ENCODE measurements around the gene NKAIN2.
"Not testable (repeated sequence)": the region's sequence is repeated elsewhere in the genome, so short reads cannot be mapped to it uniquely, and the experiment has no call there.

The NKAIN2 gene

DNA sequence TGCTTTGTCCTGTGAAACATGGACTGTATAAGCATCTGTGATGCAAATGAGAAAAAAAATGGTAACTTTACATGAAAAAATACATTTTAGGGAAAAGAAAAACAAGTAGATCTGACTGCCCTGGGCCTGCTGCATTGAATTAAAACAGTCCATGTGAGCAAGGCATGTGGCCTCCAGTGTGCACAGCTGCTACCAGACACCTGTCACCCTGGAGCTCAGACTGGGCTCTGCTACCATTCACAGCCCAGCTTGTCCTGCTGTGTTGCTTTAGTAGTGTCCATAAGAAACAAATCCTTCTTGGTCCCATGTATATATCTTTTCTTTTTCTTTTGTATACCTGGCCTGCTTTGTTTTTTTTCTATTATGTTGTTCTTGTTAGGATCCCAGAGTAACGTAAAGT is 315.9 kb downstream of the NKAIN2 start:
- no peak for DNase-seq

DNA sequence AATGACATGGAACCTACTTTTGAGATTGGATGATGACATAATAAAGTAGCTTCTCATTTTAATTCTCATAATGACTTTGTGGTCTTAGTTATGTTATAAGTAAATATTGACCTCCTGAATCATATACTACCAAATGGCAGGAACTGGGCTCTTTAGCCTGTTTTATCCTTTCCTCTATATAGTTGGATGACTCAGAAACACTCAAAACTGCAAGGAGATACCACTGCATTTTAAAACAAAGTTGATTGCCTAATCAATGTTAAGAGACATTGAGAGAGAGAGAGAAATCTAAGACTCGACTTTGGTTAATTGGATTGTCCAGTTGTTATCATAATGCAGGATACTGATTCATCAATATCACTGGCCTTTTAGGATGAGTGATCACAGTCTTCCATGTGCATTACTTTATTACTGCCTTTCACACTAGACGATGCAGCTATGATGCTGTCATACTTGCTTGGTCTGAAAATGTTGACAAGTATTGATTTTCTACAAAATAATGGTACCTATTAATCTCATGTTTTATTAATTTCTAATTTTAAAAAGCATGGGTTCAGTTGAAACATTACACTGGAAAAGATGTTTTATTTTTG is 320.0 kb downstream of the NKAIN2 start:
- DNase-seq: no peak

DNA sequence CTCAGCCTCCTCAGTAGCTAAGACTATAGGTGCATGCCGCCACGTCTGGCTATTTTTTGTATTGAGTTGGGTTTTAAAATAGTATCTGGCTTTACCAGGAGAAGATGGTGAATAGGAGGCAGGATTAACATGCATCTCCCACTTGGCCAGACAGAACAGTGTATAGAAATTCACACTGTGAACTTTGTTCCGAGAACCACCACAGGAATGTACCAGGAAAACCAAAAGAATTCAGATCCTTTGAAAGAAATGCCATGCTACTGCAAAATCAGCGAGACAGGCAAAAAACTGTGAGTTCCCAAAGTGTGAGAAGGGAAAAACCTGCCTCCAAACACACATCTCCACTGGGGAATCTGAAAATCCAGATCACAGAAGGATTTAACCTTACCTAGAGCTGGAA is 327.6 kb downstream of the NKAIN2 start:
- no peak for DNase-seq

DNA sequence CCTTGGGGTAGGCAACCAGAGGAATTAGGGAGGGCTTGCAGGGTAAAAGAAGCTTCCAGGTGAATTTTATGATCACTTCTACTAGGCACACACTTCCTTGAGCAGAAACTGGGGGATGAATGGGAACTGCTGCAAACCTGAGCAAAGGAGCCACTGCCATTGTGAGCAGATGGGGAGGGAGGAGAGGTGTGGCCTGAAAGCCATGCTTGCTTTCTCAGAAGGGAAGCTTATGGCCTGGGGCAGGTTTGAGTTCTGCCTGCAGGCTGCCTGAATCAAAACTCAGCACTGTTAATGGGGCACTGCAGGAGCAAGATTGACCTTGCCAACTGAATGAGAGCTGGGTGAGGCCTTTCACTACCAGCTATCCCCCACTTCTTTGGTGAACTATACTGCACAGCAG is 328.1 kb downstream of the NKAIN2 start:
- no peak for DNase-seq

DNA sequence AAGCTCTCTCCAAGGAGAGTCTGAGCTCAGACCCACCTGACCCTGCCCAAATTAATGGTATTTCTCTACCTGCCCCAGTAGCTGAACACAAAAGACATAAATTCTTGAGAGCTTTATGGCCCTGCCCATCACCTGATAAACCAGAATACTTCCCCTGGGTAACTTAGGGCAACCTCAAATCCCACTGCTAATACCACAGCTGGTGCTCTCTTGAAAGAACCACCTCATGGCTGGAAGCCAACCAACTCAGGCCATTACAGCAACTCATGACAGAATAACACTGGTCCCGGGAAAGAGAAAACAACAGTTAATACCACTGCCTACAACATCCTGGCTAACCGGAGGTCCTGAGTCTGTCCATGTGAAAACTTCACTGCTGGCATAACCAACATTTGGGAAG is 328.6 kb downstream of the NKAIN2 start:
- DNase-seq: no peak

DNA sequence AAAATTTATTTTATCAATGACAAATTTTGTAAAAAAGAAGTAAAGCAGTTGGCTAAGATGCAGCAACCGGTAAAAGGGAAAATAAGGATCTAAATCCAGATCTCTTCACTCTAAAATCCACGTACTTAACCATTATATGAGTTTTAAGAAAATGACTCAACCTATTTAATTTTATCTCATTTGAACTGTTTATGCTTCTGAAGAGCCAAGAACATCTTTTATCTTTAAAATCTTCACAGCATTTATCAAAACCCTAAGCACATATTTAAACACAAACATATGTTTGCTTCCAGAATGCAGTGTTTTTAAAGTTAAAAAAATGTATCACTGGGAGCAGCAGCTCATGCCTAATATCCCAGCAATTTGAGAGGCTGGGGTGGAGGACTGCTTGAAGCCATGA is 339.2 kb downstream of the NKAIN2 start:
- DNase-seq: no peak

DNA sequence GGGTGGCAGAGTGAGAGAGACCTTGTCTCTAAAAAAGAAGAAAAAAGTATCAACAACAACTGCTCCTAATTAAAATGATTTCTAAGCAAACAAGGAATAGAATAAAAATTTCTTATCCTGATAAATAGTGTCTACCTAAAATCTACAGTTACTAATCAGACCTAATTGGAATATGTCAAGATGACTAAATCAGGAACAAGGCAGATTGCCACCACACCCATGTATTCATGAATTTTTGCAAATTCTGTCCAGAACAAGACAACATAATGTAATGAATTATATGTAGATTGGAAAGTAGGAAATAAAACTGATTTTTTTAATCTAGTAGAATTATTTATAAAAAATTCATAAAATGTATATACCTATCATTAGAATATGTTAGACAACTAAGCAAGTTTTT is 339.8 kb downstream of the NKAIN2 start:
- DNase-seq: no peak

DNA sequence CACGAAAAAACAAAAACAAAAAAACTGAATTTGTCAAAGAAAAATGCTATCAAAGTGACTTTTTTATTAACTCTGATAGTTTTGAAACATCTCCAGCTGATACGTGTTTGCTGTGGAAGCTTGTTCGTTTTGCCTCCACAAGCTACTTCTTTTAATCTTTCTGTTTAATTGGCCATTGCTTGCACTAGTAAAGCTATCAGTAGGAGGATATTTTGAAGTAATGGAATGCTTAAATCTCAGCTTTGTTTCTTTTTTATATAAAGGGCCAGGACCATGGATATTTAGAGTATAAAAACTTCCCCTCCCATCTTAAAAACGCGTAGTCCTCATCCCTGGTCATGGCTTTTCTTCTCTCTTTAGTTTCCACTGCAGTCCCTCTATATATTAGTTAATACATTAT is 344.0 kb downstream of the NKAIN2 start:
- no peak for DNase-seq

DNA sequence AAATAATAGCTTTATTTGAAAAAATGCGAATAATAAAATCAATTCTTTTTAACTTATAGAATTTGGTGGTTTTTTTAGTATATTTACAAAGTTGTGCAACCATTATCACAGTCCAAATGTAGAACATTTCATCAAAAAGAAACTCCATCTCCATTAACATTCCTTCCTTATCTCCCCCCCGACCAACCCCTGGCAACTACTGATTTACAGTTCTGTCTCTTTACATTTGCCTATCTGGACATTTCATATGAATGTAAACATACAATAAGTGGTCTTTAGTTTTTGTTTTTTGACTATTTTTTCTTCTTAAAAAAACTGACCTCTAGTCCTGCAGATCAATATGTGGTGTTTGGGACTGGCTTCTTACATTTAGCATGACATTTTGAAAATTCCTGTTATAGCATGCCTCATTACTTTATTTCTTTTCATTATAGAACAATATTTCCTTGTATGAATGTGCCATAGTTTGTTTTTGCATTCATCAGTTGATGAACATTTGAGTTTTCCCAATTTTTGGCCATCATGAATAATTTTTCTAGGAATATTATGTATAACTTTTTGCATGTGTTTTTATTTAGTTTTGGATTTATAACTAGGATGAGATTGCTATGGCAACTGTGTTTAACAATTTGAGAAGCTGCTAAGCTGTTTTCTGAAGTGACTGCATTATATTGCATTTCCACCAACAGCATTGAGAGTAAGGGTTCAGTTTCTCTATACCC is 344.7 kb downstream of the NKAIN2 start:
- DNase-seq: no peak

DNA sequence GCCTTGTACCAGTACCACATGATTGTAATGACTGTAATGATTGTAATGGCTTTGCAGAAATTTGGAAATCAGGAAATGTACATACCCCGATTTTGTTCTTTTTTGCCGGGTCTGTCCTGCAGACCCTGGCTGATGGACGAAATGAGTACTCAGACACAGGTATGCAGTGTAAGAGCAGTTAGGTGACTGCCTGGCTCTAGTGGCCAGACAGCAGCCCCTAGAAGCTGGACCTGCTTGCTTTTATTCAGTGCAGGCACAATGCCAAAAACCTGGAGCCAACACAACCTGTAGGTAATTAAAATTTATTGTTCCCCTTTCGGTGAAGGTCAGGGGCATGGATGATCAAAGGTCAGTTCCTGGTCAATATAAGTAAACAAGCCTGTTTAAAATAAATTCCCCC is 346.0 kb downstream of the NKAIN2 start:
- no peak for DNase-seq

DNA sequence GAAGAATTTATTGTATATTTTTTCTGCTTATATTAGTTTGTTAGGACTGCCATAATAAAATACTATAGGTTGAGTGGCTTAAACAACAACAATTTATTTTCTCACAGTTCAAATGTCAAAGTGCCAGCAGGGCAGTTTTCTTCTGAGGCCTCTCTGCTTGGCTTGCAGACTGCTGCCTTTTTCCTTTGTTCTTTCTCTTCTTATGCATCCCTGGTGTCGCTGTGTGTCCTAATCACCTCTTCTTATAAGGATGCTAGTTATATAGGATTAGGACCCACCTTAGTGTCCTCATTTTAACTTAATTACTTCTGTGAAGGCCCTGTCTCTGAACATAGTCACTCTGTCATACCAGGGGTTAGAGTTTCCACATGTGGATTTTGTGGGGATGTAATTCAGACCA is 354.4 kb downstream of the NKAIN2 start:
- DNase-seq: no peak

DNA sequence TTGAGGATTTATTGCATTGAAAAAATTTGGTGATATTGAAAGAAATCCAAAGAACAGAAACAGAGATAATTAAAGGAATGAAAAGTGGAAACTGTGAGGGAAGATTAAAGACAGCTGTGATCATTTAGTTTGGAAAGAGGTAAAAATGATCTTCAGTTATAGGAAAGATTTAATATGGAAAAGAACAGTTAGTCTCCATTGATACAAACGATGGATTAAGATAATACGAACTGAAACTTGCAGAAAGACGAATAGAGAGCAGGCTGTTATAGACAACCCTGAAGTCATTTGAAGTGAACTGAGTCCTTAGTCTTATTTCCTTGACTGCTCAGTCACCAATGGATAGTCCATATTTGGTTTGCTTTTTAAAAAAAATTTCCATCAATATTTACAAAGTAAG is 360.0 kb downstream of the NKAIN2 start:
- DNase-seq: no peak

DNA sequence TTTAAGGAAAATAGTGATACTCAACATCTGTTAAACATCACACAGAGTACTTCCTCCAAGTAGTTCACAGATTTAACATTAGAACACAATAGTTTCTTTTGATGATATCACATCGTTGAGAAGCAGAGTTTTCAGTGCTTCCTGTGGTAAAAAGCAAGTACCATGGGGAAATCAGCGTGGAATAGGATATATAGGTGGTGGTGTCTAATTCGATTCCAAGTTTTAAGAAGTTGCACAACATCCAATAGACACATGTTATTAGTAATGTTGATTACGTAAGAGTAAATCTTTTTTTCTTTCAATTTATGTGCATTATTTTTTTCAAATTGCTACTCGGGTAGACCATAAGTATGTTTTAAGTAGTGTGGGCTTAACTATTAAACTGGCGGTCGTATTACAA is 360.7 kb downstream of the NKAIN2 start:
- no peak for DNase-seq

DNA sequence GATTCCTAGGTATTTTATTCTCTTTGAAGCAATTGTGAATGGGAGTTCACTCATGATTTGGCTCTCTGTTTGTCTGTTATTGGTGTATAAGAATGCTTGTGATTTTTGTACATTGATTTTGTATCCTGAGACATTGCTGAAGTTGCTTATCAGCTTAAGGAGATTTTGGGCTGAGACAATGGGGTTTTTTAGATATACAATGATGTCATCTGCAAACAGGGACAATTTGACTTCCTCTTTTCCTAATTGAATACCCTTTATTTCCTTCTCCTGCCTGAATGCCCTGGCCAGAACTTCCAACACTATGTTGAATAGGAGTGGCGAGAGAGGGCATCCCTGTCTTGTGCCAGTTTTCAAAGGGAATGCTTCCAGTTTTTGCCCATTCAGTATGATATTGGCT is 363.6 kb downstream of the NKAIN2 start:
- DNase-seq: not testable (repeated sequence)

DNA sequence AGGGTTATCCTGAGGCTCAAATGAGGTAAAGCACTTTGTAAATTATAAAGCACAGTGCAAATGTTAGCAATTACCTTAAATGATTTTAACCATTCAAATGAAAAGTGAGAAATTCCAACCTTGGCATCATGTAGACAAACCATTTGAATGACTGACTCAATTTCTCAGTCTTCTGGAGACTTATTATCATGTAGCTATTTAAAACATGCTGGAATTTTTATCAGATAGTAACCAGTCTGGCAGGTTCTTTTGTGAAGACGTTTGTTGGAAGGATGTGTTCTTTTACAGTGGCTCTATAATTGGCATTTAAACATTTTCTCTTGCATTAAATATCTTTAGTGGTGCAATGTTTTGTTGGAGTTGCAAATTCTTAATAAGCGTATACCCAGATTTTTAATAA is 386.6 kb downstream of the NKAIN2 start:
- no peak for DNase-seq

DNA sequence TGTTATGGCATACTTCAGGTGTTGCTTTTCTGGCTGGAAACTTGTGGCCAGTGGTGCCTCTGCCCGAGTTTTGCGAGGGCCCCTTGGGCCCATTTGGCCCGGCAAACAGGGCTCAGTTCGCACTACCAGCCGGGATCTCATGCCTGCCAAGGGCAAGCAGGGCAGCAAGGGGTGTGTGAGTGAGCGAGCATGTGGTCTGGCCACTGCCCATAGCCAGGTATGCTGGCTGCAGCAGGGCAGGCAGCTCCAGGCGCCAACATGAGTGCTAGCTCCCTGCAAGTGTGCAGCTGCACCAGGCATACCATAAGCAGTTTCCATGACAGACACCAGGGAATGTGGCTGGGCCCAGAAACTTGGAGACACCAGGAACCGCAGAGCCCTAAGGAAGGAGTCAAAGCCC is 389.5 kb downstream of the NKAIN2 start:
- no peak for DNase-seq

DNA sequence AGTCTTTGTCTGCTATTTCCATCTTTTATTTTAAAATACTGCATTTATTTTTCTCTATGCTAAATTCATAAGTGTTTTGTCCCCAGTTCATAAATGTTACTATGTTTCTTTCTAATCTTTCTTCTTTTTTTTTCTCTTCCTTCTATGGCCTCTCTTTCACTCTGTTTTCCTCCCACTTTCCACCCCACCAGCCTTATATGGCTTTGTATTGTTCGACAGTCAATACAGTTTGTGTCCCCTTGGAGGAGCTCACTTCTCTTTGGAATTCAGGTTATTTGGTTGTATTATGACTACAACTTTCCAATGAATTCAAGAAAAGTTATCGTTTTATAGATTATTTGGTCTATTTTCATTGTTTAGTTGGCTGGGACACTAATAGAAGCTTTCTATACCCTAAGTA is 393.5 kb downstream of the NKAIN2 start:
- no peak for DNase-seq

DNA sequence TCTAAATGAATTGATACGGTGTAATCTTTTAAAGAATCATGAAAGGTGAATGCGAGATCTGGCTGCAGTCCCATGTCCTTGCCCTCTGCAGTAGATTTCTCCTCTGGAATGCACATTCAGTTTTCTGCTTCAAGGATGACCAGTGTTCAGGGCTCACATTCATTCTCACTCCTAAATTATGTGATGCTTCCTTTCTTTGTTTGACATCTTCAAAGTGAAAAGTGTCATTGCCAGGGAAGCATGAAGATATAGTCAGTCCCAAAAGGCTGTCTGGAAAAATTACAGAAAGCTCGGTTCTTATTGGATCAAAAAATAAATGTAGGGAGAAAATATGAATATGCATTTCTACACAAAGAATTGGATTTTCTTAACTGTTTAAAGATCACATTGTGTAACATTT is 395.6 kb downstream of the NKAIN2 start:
- no peak for DNase-seq

DNA sequence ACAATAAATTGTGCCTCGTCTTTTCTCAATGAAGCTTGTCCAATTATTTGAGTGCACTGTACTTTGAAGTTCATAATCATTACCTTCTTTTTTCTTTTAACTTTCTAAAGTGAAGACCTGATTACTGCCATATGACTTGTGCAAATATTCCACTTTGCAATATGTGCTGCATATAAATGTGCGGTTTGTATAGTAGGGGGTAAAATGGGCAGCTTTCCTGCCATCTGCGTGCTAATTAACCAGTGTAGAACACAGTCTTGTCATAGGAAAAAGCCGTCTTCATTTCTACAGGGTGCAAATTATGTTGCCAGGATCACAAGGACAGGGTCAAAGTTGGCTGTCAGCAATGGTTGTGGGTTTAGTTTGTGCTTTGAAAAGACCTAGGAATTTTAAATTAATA is 397.0 kb downstream of the NKAIN2 start:
- DNase-seq: no peak

DNA sequence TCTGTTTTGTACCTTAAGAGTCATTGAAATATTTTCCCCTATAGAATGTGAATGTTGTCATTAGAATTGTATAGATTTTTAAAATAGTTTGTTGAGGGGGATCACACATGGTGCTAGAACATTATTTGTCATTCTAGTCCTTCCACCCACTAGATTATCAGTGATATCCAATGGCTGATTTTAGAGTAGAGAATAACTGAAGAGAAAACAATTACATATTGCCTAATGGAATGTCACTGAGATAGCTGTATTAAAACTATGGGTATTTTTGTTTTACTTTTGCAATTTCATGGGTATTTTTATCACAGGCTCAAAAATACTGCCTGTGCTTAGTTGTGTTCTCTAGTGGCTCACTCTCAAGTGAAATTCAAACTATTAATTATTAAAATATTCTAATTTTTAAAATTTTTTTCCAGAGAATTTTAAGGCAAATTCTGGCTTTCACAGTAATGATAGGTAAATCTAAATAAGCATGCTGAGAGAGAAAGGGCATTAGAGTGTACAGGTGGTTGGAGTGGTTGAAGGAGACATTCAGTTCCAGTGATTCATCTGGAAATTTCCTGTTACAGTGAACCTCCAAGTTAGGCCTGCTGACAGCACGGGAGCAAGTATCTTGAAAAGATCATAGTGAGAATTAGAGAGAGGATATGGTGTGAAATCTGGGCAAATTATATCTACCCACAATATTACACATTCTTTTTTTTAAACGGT is 399.6 kb downstream of the NKAIN2 start:
- no peak for DNase-seq

DNA sequence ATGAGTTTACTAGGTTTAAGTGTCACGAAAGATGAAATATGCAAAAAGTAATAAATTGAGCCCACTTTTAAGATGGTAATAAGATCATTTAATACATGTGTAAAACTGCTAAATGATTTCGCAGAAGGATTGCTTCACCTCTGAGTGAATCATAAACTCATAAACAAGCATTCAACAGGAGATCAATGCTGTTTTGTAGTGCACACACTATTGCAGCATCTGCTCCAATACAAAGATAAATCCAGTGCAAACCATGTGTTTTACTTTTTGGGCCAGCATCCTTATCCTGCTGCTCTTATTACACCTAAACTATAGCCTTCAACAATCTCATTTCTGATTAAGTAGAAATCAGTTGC is 400.1 kb downstream of the NKAIN2 start:
- DNase-seq: no peak

DNA sequence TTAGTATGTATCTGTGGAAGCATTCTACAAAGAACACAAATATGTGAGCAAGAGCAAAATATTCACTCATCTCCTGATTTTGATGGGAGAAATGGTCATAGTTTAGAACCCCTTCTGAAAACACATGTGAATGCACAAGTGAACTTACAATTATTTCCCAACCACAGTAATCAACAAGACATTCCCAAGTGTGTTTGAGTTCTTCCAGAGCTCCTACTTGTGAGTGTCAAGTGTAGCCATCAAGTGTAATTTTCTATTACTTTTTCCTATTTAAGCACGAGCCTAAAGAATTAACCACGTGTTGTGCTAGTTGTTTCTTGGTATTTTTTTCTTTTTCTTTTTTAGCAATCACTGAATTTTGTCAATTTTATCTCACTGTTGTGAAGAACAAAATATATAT is 402.3 kb downstream of the NKAIN2 start:
- no peak for DNase-seq

DNA sequence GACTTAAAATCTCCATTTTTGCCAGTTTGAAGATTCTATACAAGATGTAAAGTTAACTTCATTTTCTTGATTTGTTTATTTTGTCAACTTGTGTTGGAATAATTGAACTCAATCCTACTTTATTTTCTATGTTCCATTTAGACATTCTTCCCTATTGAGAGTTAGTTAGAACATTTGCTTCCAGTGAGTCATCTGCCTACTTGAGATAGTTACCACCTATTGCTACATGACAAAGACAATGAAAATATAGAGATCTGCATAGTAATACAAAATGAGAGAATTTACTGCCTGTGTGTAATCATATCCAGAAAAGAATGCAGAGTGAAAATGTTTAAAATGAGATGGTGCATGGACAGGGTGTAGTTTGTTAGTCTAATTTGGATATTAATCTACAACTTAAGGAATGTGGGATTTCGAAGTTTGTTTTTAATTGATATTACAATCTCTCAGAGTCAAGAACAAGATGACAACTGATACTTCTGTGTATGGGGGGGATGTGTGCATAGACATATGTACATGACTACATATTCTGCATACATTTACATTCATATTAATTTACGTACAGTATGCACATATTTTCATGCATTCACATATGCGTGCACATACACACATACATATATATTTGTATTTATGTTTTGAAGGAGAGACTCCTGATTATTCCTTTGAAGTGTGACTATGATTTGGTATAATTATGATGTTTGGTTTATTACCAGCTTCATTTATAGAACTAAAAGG is 420.1 kb downstream of the NKAIN2 start:
- no peak for DNase-seq

DNA sequence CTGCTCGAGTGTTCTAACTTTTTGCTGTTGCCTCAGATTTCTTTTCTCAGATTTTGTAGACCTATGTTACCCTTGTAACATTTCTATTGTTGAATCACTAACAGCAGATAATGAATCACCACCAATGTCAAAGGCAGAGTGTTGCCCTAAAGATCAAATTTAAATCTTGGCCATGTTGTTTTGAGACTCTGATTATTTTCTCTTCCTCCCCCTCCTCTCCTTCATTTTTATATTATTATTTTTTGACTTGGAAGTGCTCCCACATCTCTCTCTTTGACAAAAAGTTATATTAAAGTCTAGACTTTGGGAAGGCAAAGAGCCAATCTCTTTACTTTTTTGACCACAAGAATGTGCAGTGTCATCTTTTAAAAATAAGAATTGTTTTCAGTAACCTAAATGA is 422.7 kb downstream of the NKAIN2 start:
- DNase-seq: no peak

All from activated gamma-delta T cell (primary cell).